ENCODE data around the gene PEPD.

- TF ChIP-seq ELK1 (IDR thresholded peaks at IDR 0.05; ENCODE audit: borderline replicate concordance, low read depth, low read length) (no peak), RFX5 (IDR thresholded peaks at IDR 0.05; ENCODE audit: low read depth, low read length) (no peak), CTCF (conservative IDR thresholded peaks at IDR 0.05; ENCODE audit: low read depth, low read length) (no peak)
These were observed 116.9 kb downstream of the PEPD start for GRCh38 chr19:33404506-33405253.
